GM12892 (cell line): ENCODE data around the gene FRAS1.
"Not testable (repeated sequence)": the region's sequence is repeated elsewhere in the genome, so short reads cannot be mapped to it uniquely, and the experiment has no call there.

Experiments
- DNase-seq: peaks from one replicate; pipeline ENCODE4 v3.0.0; 2011; ENCODE audit not compliant: insufficient read length
- FAIRE-seq: peaks from 2 replicates; lab custom pipeline; 2011; peaks lifted over from hg19 to GRCh38; lab: Jason Lieb, UNC
- POLR2A ChIP-seq: IDR thresholded peaks from 2 replicates; pipeline ENCODE4 v1.6.1; 2011; ENCODE audit warnings: low read depth, low read length, control low read depth
- POLR2AphosphoS5 ChIP-seq: IDR thresholded peaks from 2 replicates; pipeline ENCODE4 v1.6.1; 2011; ENCODE audit warnings: low read depth, low read length, control low read depth
- TAF1 ChIP-seq: IDR thresholded peaks from 2 replicates; pipeline ENCODE4 v1.6.1; 2011; ENCODE audit warnings: low read depth, mild to moderate bottlenecking, control low read depth, low read length, borderline replicate concordance

FRAS1 gene

GRCh38 chr4:78235800-78236199 lies 178.7 kb downstream of the FRAS1 start:
- TF ChIP-seq TAF1, result no peak
- TF ChIP-seq POLR2AphosphoS5, result no peak
- no peak for TF ChIP-seq POLR2A
- no peak for DNase-seq
- no peak for FAIRE-seq

GRCh38 chr4:78237360-78237759 lies 180.2 kb downstream of the FRAS1 start:
- DNase-seq (no peak), FAIRE-seq (no peak)
- no peak for TF ChIP-seq POLR2A
- TF ChIP-seq TAF1, result no peak
- TF ChIP-seq POLR2AphosphoS5, result no peak

GRCh38 chr4:78242071-78242470 lies 184.9 kb downstream of the FRAS1 start:
- FAIRE-seq (no peak), DNase-seq (no peak)
- TF ChIP-seq POLR2A, result no peak
- no peak for TF ChIP-seq POLR2AphosphoS5
- no peak for TF ChIP-seq TAF1

GRCh38 chr4:78244705-78245485 lies 187.8 kb downstream of the FRAS1 start:
- DNase-seq (no peak), FAIRE-seq (no peak)
- no peak for TF ChIP-seq POLR2A
- no peak for TF ChIP-seq TAF1
- no peak for TF ChIP-seq POLR2AphosphoS5

GRCh38 chr4:78247536-78248285 lies 190.6 kb downstream of the FRAS1 start:
- TF ChIP-seq POLR2AphosphoS5 (no peak), POLR2A (no peak), TAF1 (no peak)
- no peak for FAIRE-seq

GRCh38 chr4:78250500-78250899 lies 193.4 kb downstream of the FRAS1 start:
- DNase-seq (no peak), FAIRE-seq (no peak)
- TF ChIP-seq POLR2A (no peak), POLR2AphosphoS5 (no peak), TAF1 (no peak)

More at GRCh38 chr4:78247536-78248285, 190.6 kb downstream of the FRAS1 start:
- DNase-seq, result no peak

- FAIRE-seq, DNase-seq: not testable (repeated sequence)
Measured at GRCh38 chr4:78252773-78253172, 195.7 kb downstream of the FRAS1 start.

GRCh38 chr4:78254893-78255292 lies 197.8 kb downstream of the FRAS1 start:
- TF ChIP-seq TAF1 (no peak), POLR2AphosphoS5 (no peak)
- DNase-seq (no peak), FAIRE-seq (no peak)

GRCh38 chr4:78265006-78265405 lies 207.9 kb downstream of the FRAS1 start:
- DNase-seq, result no peak
- no peak for TF ChIP-seq POLR2AphosphoS5
- no peak for TF ChIP-seq POLR2A
- no peak for TF ChIP-seq TAF1
- FAIRE-seq, result no peak

GRCh38 chr4:78267790-78268189 lies 210.7 kb downstream of the FRAS1 start:
- no peak for FAIRE-seq
- TF ChIP-seq POLR2A (no peak), POLR2AphosphoS5 (no peak), TAF1 (no peak)

GRCh38 chr4:78268597-78268996 lies 211.5 kb downstream of the FRAS1 start:
- no peak for DNase-seq
- no peak for TF ChIP-seq POLR2AphosphoS5
- TF ChIP-seq TAF1, result no peak
- TF ChIP-seq POLR2A, result no peak
- FAIRE-seq, result no peak

More at GRCh38 chr4:78267790-78268189, 210.7 kb downstream of the FRAS1 start:
- DNase-seq, result no peak

GRCh38 chr4:78275450-78275849 lies 218.3 kb downstream of the FRAS1 start:
- not testable (repeated sequence) for DNase-seq, FAIRE-seq

- no peak for DNase-seq
Measured at GRCh38 chr4:78286281-78286680, 229.2 kb downstream of the FRAS1 start.

More at GRCh38 chr4:78286281-78286680, 229.2 kb downstream of the FRAS1 start:
- no peak for FAIRE-seq
- no peak for TF ChIP-seq TAF1
- TF ChIP-seq POLR2A, result no peak
- no peak for TF ChIP-seq POLR2AphosphoS5
